Stimulated activated CD4-positive, alpha-beta T cell treated with anti-CD3 and anti-CD28 coated beads, TNF-alpha, amount 100 ng/mL, for 24 hours (primary cell): ENCODE data around the gene DEF6.

Experiments used
- DNase-seq, 3 experiments: peaks; one replicate each; pipeline ENCODE4 v3.0.0-alpha.2; 2020; ENCODE audit warnings: low read depth in 3 of 3

Gene DEF6

GRCh38 chr6:35343835-35344550 lies 46.4 kb downstream of the DEF6 start:
- DNase-seq = no peak

- DNase-seq = no peak
Measured at GRCh38 chr6:35351422-35351821, 53.8 kb downstream of the DEF6 start.

GRCh38 chr6:35352735-35353134 lies 55.1 kb downstream of the DEF6 start:
- DNase-seq = no peak

GRCh38 chr6:35354361-35355135 lies 56.9 kb downstream of the DEF6 start:
- DNase-seq = no peak

GRCh38 chr6:35356391-35356790 lies 58.8 kb downstream of the DEF6 start:
- DNase-seq = no peak

- no peak for DNase-seq
Measured at GRCh38 chr6:35357677-35358076, 60.1 kb downstream of the DEF6 start.

GRCh38 chr6:35358086-35358485 lies 60.5 kb downstream of the DEF6 start:
- no peak for DNase-seq

GRCh38 chr6:35359346-35359743 lies 61.7 kb downstream of the DEF6 start:
- no peak for DNase-seq

GRCh38 chr6:35359744-35360348 lies 62.2 kb downstream of the DEF6 start:
- DNase-seq = no peak

- DNase-seq = no peak
Measured at GRCh38 chr6:35360349-35361138, 62.9 kb downstream of the DEF6 start.

- no peak for DNase-seq
Measured at GRCh38 chr6:35362200-35362599, 64.6 kb downstream of the DEF6 start.

- DNase-seq = no peak
Measured at GRCh38 chr6:35363293-35363750, 65.7 kb downstream of the DEF6 start.

- DNase-seq = no peak
Measured at GRCh38 chr6:35365594-35366203, 68.1 kb downstream of the DEF6 start.

- no peak for DNase-seq
Measured at GRCh38 chr6:35366204-35366596, 68.6 kb downstream of the DEF6 start.

GRCh38 chr6:35367646-35368037 lies 70.0 kb downstream of the DEF6 start:
- DNase-seq = no peak

GRCh38 chr6:35368038-35368887 lies 70.6 kb downstream of the DEF6 start:
- DNase-seq = no peak

GRCh38 chr6:35370124-35370741 lies 72.6 kb downstream of the DEF6 start:
- peak in 1 of 3 experiments; percentile 49 for DNase-seq

- no peak for DNase-seq
Measured at GRCh38 chr6:35370785-35371493, 73.3 kb downstream of the DEF6 start.
